GM18951 (cell line): Measurements from ENCODE around the gene LRP1B.

ENCODE experiments used
- POLR2A ChIP-seq: IDR thresholded peaks from 4 replicates; pipeline ENCODE4 v1.6.1; 2011; ENCODE audit warnings: mild to moderate bottlenecking; ENCODE audit not compliant: insufficient read length, insufficient read depth; ENCODE audit errors: extremely low read depth
- in situ Hi-C: fragments of 300-500 bp; cut with MboI; formaldehyde crosslinking; loops from one replicate; pipeline ENCODE4 v1.12.0; 2022; ENCODE audit warnings: low sequenced_read_pairs, mixed read lengths, inconsistent platforms; ENCODE audit not compliant: unreplicated experiment

The LRP1B gene

GRCh38 chr2:140786585-140786984, 1344.2 kb downstream of the LRP1B start:
- no peak for TF ChIP-seq POLR2A
- in situ Hi-C loops, result no loop called here

DNA sequence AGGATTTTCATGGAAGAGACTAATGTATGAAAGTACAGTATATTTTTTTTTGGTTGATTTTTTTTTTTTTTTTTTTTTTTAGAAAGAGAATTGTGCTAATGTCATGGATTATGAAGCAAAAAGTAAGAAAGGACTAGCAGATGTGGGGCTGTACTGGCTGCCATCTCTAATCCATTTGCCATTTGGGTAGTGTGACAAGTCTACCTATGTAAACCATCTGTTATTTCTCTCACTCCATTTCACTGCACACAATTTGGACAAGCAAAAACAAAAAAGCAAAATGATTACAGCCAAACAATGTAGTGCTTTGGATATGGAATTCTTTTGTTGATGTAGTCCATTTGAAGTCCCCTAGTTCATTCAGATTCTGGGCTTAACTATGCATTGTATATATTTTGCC, 1355.4 kb downstream of the LRP1B start:
- TF ChIP-seq POLR2A, result no peak
- in situ Hi-C loops, result no loop called here

GRCh38 chr2:140770645-140771044, 1360.2 kb downstream of the LRP1B start:
- TF ChIP-seq POLR2A, result no peak
- in situ Hi-C loops, result no loop called here

DNA sequence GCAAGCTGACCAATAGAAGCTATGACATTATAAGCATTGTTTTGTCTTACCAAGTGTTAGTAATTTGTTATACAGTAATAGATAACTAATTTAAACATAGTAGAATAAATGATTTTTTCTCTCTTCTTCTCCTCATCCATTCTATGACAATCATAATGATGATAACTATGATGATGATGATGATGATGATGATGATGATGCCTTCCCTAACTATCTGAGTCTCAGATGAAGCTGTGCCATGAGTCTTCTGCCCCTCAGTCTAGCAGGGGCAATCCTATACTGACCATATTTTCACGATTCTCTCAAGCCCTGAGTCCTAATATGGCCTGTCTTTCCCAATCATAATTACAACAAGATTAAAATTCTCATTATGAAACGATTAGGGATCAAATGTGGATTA, 1369.0 kb downstream of the LRP1B start:
- in situ Hi-C loops, result no loop called here
- no peak for TF ChIP-seq POLR2A

DNA sequence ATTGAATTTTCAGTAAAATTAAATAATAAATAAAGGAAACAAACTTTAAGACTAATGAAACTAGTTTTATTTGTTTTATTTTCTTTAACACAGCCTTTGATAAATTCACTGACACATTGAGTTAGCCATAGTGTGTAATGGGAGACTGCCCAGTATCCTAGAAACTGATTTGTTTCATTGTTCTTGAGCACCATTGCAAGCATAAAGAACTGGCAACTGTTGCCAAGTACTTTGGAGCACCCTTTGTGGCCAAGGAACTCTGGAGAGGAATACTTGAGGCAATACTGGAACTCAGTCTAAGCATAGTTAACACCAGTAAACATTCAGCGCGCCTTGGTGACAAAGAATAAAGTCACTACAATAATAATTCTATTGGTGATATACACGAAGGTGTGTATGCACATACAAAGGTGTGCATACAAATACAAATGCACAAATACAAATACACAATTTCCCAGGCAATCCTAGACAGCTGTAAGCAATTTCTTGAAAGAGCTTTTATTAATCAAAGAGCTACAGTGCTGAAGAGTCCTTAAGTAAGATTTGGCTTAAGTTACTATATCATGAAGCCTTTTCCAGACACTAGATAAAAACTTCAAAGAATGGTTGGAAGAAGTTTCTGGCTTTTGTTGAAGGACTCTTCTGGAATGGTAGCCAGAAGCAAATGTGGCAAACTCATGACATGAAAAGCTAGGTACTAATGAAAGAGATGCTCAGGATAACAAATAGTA, 1371.2 kb downstream of the LRP1B start:
- in situ Hi-C loops, result no loop called here
- no peak for TF ChIP-seq POLR2A

GRCh38 chr2:140747665-140748064, 1383.2 kb downstream of the LRP1B start:
- in situ Hi-C loops, result no loop called here
- no peak for TF ChIP-seq POLR2A

DNA sequence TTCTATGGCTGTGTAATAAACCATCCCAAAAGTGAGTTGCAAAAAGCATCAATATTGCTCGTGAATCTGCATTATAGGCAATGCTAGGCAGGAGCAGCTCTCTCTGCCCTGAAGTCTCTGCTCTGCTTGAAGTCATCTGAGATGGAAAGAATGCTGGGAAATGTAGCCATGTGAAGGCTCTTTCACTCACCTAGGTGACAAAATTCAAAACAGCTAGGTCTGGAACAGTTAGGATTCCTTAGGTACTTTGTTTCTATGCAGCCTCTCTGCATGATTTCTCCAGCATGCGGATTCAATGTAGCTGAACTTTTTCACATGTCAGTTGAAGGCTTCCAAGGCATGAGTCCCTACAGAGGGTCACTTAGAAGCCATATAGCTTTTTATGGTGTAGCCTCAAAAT, 1383.7 kb downstream of the LRP1B start:
- TF ChIP-seq POLR2A, result no peak
- in situ Hi-C loops, result no loop called here

DNA sequence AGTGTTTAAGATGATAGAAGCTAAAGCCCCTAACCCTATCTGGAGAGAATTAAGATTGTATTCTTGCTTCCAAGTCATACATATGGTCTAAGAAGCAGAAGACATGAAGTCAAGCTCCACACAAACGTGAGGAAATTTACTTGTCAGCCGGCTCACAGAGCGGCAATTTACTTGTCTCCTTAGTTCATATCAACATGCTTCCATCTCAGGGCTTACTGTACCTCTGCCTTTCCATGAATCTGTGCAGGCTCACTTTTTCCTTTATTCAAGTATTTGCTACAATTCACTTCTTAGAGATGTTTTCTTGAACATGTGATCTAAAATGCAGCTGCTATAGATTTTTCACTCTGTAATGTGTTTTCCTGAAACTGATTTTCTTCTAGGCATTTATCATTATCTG, 1386.4 kb downstream of the LRP1B start:
- no peak for TF ChIP-seq POLR2A

GRCh38 chr2:140737006-140737405, 1393.8 kb downstream of the LRP1B start:
- TF ChIP-seq POLR2A, result no peak
- in situ Hi-C loops, result no loop called here

More for the DNA sequence above, 1386.4 kb downstream of the LRP1B start:
- in situ Hi-C loops, result no loop called here

- in situ Hi-C loops, result no loop called here
Observed at GRCh38 chr2:140734992-140735391, 1395.8 kb downstream of the LRP1B start.

GRCh38 chr2:140718999-140719398, 1411.8 kb downstream of the LRP1B start:
- TF ChIP-seq POLR2A, result no peak
- in situ Hi-C loops, result no loop called here

More at GRCh38 chr2:140734992-140735391, 1395.8 kb downstream of the LRP1B start:
- no peak for TF ChIP-seq POLR2A

- in situ Hi-C loops, result no loop called here
- TF ChIP-seq POLR2A, result no peak
Observed at GRCh38 chr2:140717481-140717880, 1413.3 kb downstream of the LRP1B start.

GRCh38 chr2:140714586-140714985, 1416.2 kb downstream of the LRP1B start:
- in situ Hi-C loops, result no loop called here
- TF ChIP-seq POLR2A, result no peak

- TF ChIP-seq POLR2A, result no peak
- in situ Hi-C loops, result no loop called here
Observed at GRCh38 chr2:140711867-140712266, 1418.9 kb downstream of the LRP1B start.
